ENCODE measurements around the gene PSAPL1. TPM values are rescaled to one million over a fixed set of nuclear protein-coding genes. Genes with fewer than 3 reads are reported as not detected.

PSAPL1 gene
- total RNA-seq, 1 experiment from 2014 or later: 0.05 TPM

- ATAC-seq: no peak
- no peak for DNase-seq (ENCODE audit: low read depth, low spot score)
- H3K4me2 ChIP-seq (ENCODE audit: low read length): no peak overlapping the region
- H3K9me2 ChIP-seq (ENCODE audit: insufficient read depth): no peaks in the 10 kb centered on the region
- TF ChIP-seq POLR2AphosphoS5 (IDR thresholded peaks at IDR 0.05; ENCODE audit: low read depth, low read length) (no peak), POLR2A (IDR thresholded peaks at IDR 0.05; ENCODE audit: borderline replicate concordance, extremely low read depth, insufficient read depth, insufficient read length) (no peak), ZFX (IDR thresholded peaks at IDR 0.05) (no peak), REST (IDR thresholded peaks at IDR 0.05; ENCODE audit: low read depth) (no peak), TCF7L2 (IDR thresholded peaks at IDR 0.05; ENCODE audit: borderline replicate concordance, extremely low read depth, insufficient read depth, insufficient read length) (no peak), RAD21 (IDR thresholded peaks at IDR 0.05; ENCODE audit: low read depth) (no peak)
- intact Hi-C loops (cut with micrococcal nuclease): no loop called here
- H2AFZ ChIP-seq (ENCODE audit: low read depth, low read length, poor library complexity, severe bottlenecking): no peak overlapping the region
- H3K9ac ChIP-seq (ENCODE audit: low read length): no peak overlapping the region
- POLR2A ChIA-PET: no interaction called here
- CTCF ChIA-PET: no interaction called here
- H3K36me3 ChIP-seq (ENCODE audit: control insufficient read depth in 1 of 2, insufficient read depth in 2 of 2, low read length in 2 of 2): no peaks in the 10 kb centered on the region
- RAD21 ChIA-PET (ENCODE audit: low non-redundant PET in 1 of 2, low total read pairs in 2 of 2, uncharacterized antibody in 2 of 2, unreplicated experiment in 2 of 2): interaction anchor here in 1 of 2 experiments (0.7 kb wide), 1 partner anchor 175 kb away, joined by 3 read pairs; no protein-coding TSS in a partner anchor
- H3K79me2 ChIP-seq (ENCODE audit: insufficient read depth, low read length): no peaks in the 10 kb centered on the region
- H3K27ac ChIP-seq (ENCODE audit: low read depth, low read length): no peak overlapping the region
- H3K4me3 ChIP-seq (replicated peaks in 1 of 2; ENCODE audit: low read depth in 1 of 2, low read length in 2 of 2): no peak overlapping the region
- H4K20me1 ChIP-seq (ENCODE audit: insufficient read depth): no peaks in the 10 kb centered on the region
- no peaks in the 10 kb centered on the region for H3K27me3 ChIP-seq (ENCODE audit: insufficient read depth, low read length)
- H3K4me1 ChIP-seq (ENCODE audit: control insufficient read depth in 1 of 2, insufficient read depth in 2 of 2, low read length in 2 of 2): no peaks in the 10 kb centered on the region
- no peaks in the 10 kb centered on the region; a peak in 1 of 4 replicates for H3K9me3 ChIP-seq (ENCODE audit: control insufficient read depth in 1 of 2, insufficient read depth in 1 of 2, low read depth in 1 of 2, low read length in 2 of 2)
- no TSS peak for BruUV-seq (replicated peaks)
Measured at GRCh38 chr4:7419961-7420660, 14.6 kb downstream of the PSAPL1 start.
